SK-N-SH (cell line): ENCODE measurements around the gene MEIG1. TPM values are rescaled to one million over a fixed set of nuclear protein-coding genes. Genes with fewer than 3 reads are reported as not detected.

Experiments used
- CTCF ChIA-PET: fragments of 300-600, 350-600 bp; formaldehyde crosslinking; extraction: SDS; loops from one replicate; lab custom pipeline; 2021; lab: Yijun Ruan, JAX
- POLR2A ChIA-PET: fragments of 350-600 bp; sonication (Branson Sonifier 250); formaldehyde crosslinking; extraction: SDS; loops from one replicate; lab custom pipeline; 2020; ENCODE audit warnings: antibody characterized with exemption, inconsistent platforms; lab: Yijun Ruan, JAX
- DNase-seq: peaks from one replicate; pipeline ENCODE4 v3.0.0; 2012
- H2AFZ ChIP-seq: fragments of 200-600 bp; sonication (generic); 2 replicates; pipeline ENCODE4 v1.8.1; 2016; ENCODE audit warnings: antibody characterized with exemption, mild to moderate bottlenecking, low read depth
- H3F3A ChIP-seq: fragments of 200-600 bp; sonication (generic); replicated peaks from 2 replicates; pipeline ENCODE3; 2016; ENCODE audit warnings: antibody characterized with exemption, mild to moderate bottlenecking; ENCODE audit not compliant: insufficient read depth
- H3K27ac ChIP-seq, 2 experiments: fragments of 200-500 bp in 1 of 2; fragments of 200-600 bp in 1 of 2; sonication (Bioruptor generic) in 1 of 2; sonication (generic), shearing (Covaris generic) in 1 of 2; 2 replicates each; pipeline versions ENCODE4 v1.5.1 to v1.6.1; 2014 to 2016; ENCODE audit warnings: low read depth in 2 of 2, inconsistent platforms in 1 of 2, low read length in 1 of 2, mild to moderate bottlenecking in 1 of 2, mixed read lengths in 1 of 2
- H3K27me3 ChIP-seq: fragments of 200-600 bp; sonication (generic), shearing (Covaris generic); 2 replicates; pipeline ENCODE4 v1.6.1; 2016; ENCODE audit warnings: mixed run types; ENCODE audit not compliant: insufficient read depth
- H3K36me3 ChIP-seq, 2 experiments: fragments of 200-500 bp in 1 of 2; fragments of 200-600 bp in 1 of 2; sonication (Bioruptor generic) in 1 of 2; sonication (generic) in 1 of 2; replicated peaks in 1 of 2; 2 replicates each; pipeline versions ENCODE3 to v1.5.1; 2014 to 2016; ENCODE audit warnings: low read length in 1 of 2, mild to moderate bottlenecking in 1 of 2; ENCODE audit not compliant: insufficient read depth in 2 of 2, control insufficient read depth in 1 of 2
- H3K4me1 ChIP-seq, 2 experiments: fragments of 200-500 bp in 1 of 2; fragments of 200-600 bp in 1 of 2; sonication (Bioruptor generic) in 1 of 2; sonication (generic), shearing (Covaris generic) in 1 of 2; 2 replicates each; pipeline versions ENCODE4 v1.5.1 to v1.6.1; 2014 to 2016; ENCODE audit warnings: low read depth in 1 of 2, low read length in 1 of 2, mixed run types in 1 of 2; ENCODE audit not compliant: insufficient read depth in 2 of 2, control insufficient read depth in 1 of 2
- H3K4me2 ChIP-seq: fragments of 200-600 bp; sonication (generic), shearing (Covaris generic); 2 replicates; pipeline ENCODE4 v1.6.1; 2017; ENCODE audit warnings: mixed run types
- H3K4me3 ChIP-seq, 2 experiments: fragments of 200-500 bp in 1 of 2; fragments of 200-600 bp in 1 of 2; sonication (Bioruptor generic) in 1 of 2; sonication (generic), shearing (Covaris generic) in 1 of 2; 2 replicates each; pipeline versions ENCODE4 v1.5.1 to v1.8.1; 2014 to 2016; ENCODE audit warnings: low read depth in 2 of 2, inconsistent platforms in 1 of 2, low read length in 1 of 2, mild to moderate bottlenecking in 1 of 2, mixed read lengths in 1 of 2, moderate library complexity in 1 of 2
- H3K79me2 ChIP-seq: fragments of 200-600 bp; sonication (generic); 2 replicates; pipeline ENCODE4 v1.8.1; 2017; ENCODE audit warnings: mild to moderate bottlenecking; ENCODE audit not compliant: insufficient read depth
- H3K9ac ChIP-seq: fragments of 200-600 bp; sonication (generic); 2 replicates; pipeline ENCODE4 v1.6.1; 2017; ENCODE audit warnings: mixed run types
- H3K9me2 ChIP-seq: fragments of 200-600 bp; sonication (generic); 2 replicates; pipeline ENCODE4 v1.6.1; 2017; ENCODE audit warnings: mixed run types
- H3K9me3 ChIP-seq: fragments of 200-600 bp; sonication (generic); 2 replicates; pipeline ENCODE4 v1.6.1; 2017; ENCODE audit warnings: mixed run types, mild to moderate bottlenecking, moderate library complexity
- H4K20me1 ChIP-seq: fragments of 200-600 bp; sonication (generic); 2 replicates; pipeline ENCODE4 v1.6.1; 2017; ENCODE audit warnings: mild to moderate bottlenecking, mixed run types; ENCODE audit not compliant: insufficient read depth
- CTCF ChIP-seq: fragments of 200-600 bp; sonication (generic); IDR thresholded peaks from 2 replicates; pipeline ENCODE4 v1.6.1; 2017; ENCODE audit warnings: antibody characterized with exemption, mild to moderate bottlenecking, moderate library complexity
- ELF1 ChIP-seq: IDR thresholded peaks from 2 replicates; pipeline ENCODE4 v1.4.0; 2012
- EZH2phosphoT487 ChIP-seq: fragments of 200-600 bp; sonication (generic); IDR thresholded peaks from 2 replicates; pipeline ENCODE4 v1.6.1; 2017; ENCODE audit warnings: low read depth, mixed run types, mild to moderate bottlenecking, antibody characterized with exemption, moderate library complexity, borderline replicate concordance
- GABPA ChIP-seq: IDR thresholded peaks from 2 replicates; pipeline ENCODE4 v1.4.0; 2012; ENCODE audit warnings: low read depth, mild to moderate bottlenecking
- IRF3 ChIP-seq: fragments of 150-350 bp; IDR thresholded peaks from 2 replicates; pipeline ENCODE4 v1.6.1; 2016; ENCODE audit warnings: mild to moderate bottlenecking, low read depth, low read length
- MXI1 ChIP-seq: IDR thresholded peaks from 2 replicates; pipeline ENCODE4 v1.6.1; 2012; ENCODE audit warnings: mild to moderate bottlenecking, low read depth, low read length, improper control_type of control experiment
- POLR2AphosphoS5 ChIP-seq: IDR thresholded peaks from 2 replicates; pipeline ENCODE4 v1.6.1; 2012; ENCODE audit warnings: low read depth, low read length
- RAD21 ChIP-seq: IDR thresholded peaks from 2 replicates; pipeline ENCODE4 v1.6.1; 2012; ENCODE audit warnings: mild to moderate bottlenecking, low read length
- RCOR1 ChIP-seq: fragments of 150-350 bp; IDR thresholded peaks from 2 replicates; pipeline ENCODE4 v1.6.1; 2017; ENCODE audit warnings: antibody characterized with exemption, low read length
- RFX5 ChIP-seq: IDR thresholded peaks from 2 replicates; pipeline ENCODE4 v1.6.1; 2012; ENCODE audit warnings: mild to moderate bottlenecking, improper control_type of control experiment, low read length
- SIN3A ChIP-seq: IDR thresholded peaks from 2 replicates; pipeline ENCODE4 v1.6.1; 2012; ENCODE audit warnings: low read depth, mild to moderate bottlenecking, low read length, moderate library complexity, borderline replicate concordance
- SMC3 ChIP-seq: IDR thresholded peaks from 2 replicates; pipeline ENCODE4 v1.6.1; 2012; ENCODE audit warnings: low read depth, low read length, improper control_type of control experiment
- TEAD4 ChIP-seq: IDR thresholded peaks from 2 replicates; pipeline ENCODE4 v1.4.0; 2012; ENCODE audit warnings: mild to moderate bottlenecking, borderline replicate concordance; ENCODE audit not compliant: insufficient read depth
- ZBTB33 ChIP-seq: IDR thresholded peaks from 2 replicates; pipeline ENCODE4 v1.4.0; 2012; ENCODE audit warnings: low read depth, borderline replicate concordance
- WGBS: methylation state at CpG from one replicate; pipeline ENCODE4 v1.1.6; 2017; ENCODE audit warnings: low lambda C conversion rate; 5-methylcytosine and 5-hydroxymethylcytosine counted together
- polyA plus RNA-seq, 3 experiments: library from polyadenylated mRNA; depleted of rRNA; stranded (reverse); fragments of >200 nt; gene quantifications; 2 replicates each; pipeline ENCODE4 v1.2.3, GENCODE V29; 2012
- TF ChIP-seq, protein P1 (sequence below): IDR thresholded peaks from 2 replicates; pipeline ENCODE4 v1.4.0; 2012; ENCODE audit warnings: low read depth, borderline replicate concordance
- TF ChIP-seq, protein P2 (sequence below): IDR thresholded peaks from 2 replicates; pipeline ENCODE4 v1.4.0; 2012; ENCODE audit warnings: low read depth

The MEIG1 gene
- polyA plus RNA-seq, 1 of the 3 experiments (the other 2 are of a cell fraction): 0.43 TPM

- peak overlapping the region; percentile 88 for H3K4me2 ChIP-seq
- no peaks in the 10 kb centered on the region for H4K20me1 ChIP-seq
- H3K36me3 ChIP-seq: peaks cover 0 to 7% of the 10 kb centered on the region in 2 experiments
- no peaks in the 10 kb centered on the region for H3K27me3 ChIP-seq
- 1% methylated on average over 14 of the region's 32 CpGs for WGBS
- peak overlapping the region; percentile 82 for H2AFZ ChIP-seq
- H3K4me3 ChIP-seq: peak overlapping the region; percentile 72 to 90
- no peaks in the 10 kb centered on the region for H3K9me3 ChIP-seq
- TF ChIP-seq RAD21: no peak
- peak; percentile 18; the same call in 1 of the 2 replicates for TF ChIP-seq SMC3
- TF ChIP-seq, protein P1, sequence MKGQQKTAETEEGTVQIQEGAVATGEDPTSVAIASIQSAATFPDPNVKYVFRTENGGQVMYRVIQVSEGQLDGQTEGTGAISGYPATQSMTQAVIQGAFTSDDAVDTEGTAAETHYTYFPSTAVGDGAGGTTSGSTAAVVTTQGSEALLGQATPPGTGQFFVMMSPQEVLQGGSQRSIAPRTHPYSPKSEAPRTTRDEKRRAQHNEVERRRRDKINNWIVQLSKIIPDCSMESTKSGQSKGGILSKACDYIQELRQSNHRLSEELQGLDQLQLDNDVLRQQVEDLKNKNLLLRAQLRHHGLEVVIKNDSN: 0 out of 2 replicates have a peak, but pooled peaks have one; percentile 3
- peak; percentile 29; the same call in 1 of the 2 replicates for TF ChIP-seq CTCF
- peaks cover 50% of the 10 kb centered on the region for H3K79me2 ChIP-seq
- H3F3A ChIP-seq: peaks cover 14% of the 10 kb centered on the region
- H3K9ac ChIP-seq: peak overlapping the region; percentile 81
- H3K4me1 ChIP-seq: peaks cover 7 to 10% of the 10 kb centered on the region in 2 experiments; a peak in 2 of 4 replicates
- ChIA-PET CTCF (interaction anchor here (0.7 to 2.8 kb wide), 9 partner anchors 8 to 454 kb away, joined by 3 to 12 read pairs (median 5); no protein-coding TSS in a partner anchor), POLR2A (interaction anchor here (0.5 to 2.6 kb wide), 5 partner anchors 51 to 214 kb away, joined by 3 to 12 read pairs (median 4); partner anchors contain the start of genes CDNF, HSPA14, MSANTD7 and SUV39H2)
- no peaks in the 10 kb centered on the region for H3K9me2 ChIP-seq
- H3K27ac ChIP-seq: peak overlapping the region; percentile 79 to 90
- DNase-seq: peak; percentile 76
These were observed 5.7 kb upstream of the MEIG1 start for GRCh38 chr10:14953424-14954000.

DNA sequence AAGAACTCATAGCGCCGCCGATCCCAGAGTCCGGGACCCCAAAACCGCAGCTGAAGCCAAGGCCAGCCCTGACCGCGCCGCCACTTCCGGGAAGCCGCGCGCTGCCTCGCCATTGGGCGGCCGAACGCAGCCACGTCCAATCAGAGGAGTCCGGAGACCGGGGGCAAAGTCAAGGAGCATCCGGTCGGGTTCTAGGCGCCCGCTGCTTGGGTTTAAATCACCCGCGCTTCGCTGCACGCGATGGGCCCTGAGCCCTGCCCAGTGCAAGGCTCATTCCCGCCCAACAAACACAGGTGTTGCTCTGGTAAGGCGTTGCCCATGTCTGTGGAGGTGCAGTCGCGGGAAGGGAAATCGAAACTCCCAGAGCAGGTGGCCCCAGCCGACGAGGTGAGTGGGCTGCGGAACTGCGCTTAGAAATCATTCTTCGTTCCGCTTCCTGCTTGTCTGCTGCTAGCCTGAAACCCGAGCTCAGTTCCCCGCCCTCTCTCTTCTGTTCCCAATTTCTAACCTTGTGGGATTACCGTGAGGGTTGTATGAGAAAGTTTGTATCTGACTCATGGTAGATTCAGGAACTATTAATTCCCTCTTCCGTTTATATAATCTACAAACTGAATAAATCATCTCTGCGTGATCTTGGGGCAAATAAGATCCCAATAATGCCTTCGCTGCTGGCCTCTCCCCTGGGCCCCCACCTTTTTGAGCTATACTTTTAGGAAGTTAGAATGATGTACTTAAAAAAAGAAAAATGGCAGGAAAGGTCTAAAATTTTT is 5.0 kb upstream of the MEIG1 start, which contains the start of gene DCLRE1C:
Gene DCLRE1C, minus strand, starts transcription at position 96 of the 770 bp plus-strand sequence. Its CDS starts 86 bp downstream, at position 10.
- no peaks in the 10 kb centered on the region for H3K27me3 ChIP-seq
- ChIA-PET POLR2A (interaction anchor here (0.5 to 2.6 kb wide), 4 partner anchors 52 to 268 kb away, joined by 3 to 12 read pairs (median 4); partner anchors contain the start of gene SUV39H2), CTCF (interaction anchor here (1.1 to 2.8 kb wide), 7 partner anchors 8 to 455 kb away, joined by 3 to 12 read pairs (median 5); no protein-coding TSS in a partner anchor)
- peak within 1 kb of the TSS; percentile 88 for H3K4me2 ChIP-seq
- H3K79me2 ChIP-seq: peaks cover 46% of the 10 kb centered on the region
- H3K4me1 ChIP-seq: peaks cover 7 to 10% of the 10 kb centered on the region in 2 experiments; a peak in 2 of 4 replicates
- no peaks in the 10 kb centered on the region for H3K9me3 ChIP-seq
- H3K9me2 ChIP-seq: no peaks in the 10 kb centered on the region
- peaks cover 0 to 7% of the 10 kb centered on the region in 2 experiments for H3K36me3 ChIP-seq
- DNase-seq: peak; percentile 95
- H3K4me3 ChIP-seq: peak within 1 kb of the TSS; percentile 72 to 90
- H3K9ac ChIP-seq: peak within 1 kb of the TSS; percentile 81
- peak within 1 kb of the TSS; percentile 79 to 90 for H3K27ac ChIP-seq
- under 1% methylated on average over 22 of the region's 45 CpGs for WGBS
- peaks cover 14% of the 10 kb centered on the region for H3F3A ChIP-seq
- H2AFZ ChIP-seq: peak within 1 kb of the TSS; percentile 82
- H4K20me1 ChIP-seq: no peaks in the 10 kb centered on the region
- TF ChIP-seq, protein P2, sequence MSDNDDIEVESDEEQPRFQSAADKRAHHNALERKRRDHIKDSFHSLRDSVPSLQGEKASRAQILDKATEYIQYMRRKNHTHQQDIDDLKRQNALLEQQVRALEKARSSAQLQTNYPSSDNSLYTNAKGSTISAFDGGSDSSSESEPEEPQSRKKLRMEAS: peak; percentile 99
- TF ChIP-seq POLR2AphosphoS5 (peak; percentile 89), GABPA (peak; percentile 78), TEAD4 (0 out of 2 replicates have a peak, but pooled peaks have one; percentile 12), ELF1 (peak; percentile 93), SMC3 (no peak), RFX5 (peak; percentile 72), RCOR1 (no peak), MXI1 (peak; percentile 79), IRF3 (peak; percentile 47; the same call in 1 of the 2 replicates), SIN3A (0 out of 2 replicates have a peak, but pooled peaks have one; percentile 63), EZH2phosphoT487 (no peak), ZBTB33 (peak; percentile 28; the same call in 1 of the 2 replicates)
